MG63 (cell line): ENCODE measurements around the gene EEF2K. TPM values are rescaled to one million over a fixed set of nuclear protein-coding genes. Genes with fewer than 3 reads are reported as not detected.

ENCODE experiments used
- DNase-seq: peaks from one replicate; pipeline ENCODE4 v3.0.0-alpha.2; 2020
- H3K27me3 ChIP-seq: fragments of 250-450 bp; sonication (Bioruptor Pico); 2 replicates; pipeline ENCODE4 v1.5.1; 2020; ENCODE audit warnings: mild to moderate bottlenecking, moderate library complexity
- H3K36me3 ChIP-seq: fragments of 250-450 bp; sonication (Bioruptor Pico); 2 replicates; pipeline ENCODE4 v1.5.1; 2020; ENCODE audit warnings: mild to moderate bottlenecking, moderate library complexity
- H3K4me3 ChIP-seq: fragments of 250-450 bp; sonication (Bioruptor Pico); 2 replicates; pipeline ENCODE4 v1.5.1; 2020; ENCODE audit warnings: mild to moderate bottlenecking, moderate library complexity
- H3K9me3 ChIP-seq: fragments of 250-450 bp; sonication (Bioruptor Pico); 2 replicates; pipeline ENCODE4 v1.5.1; 2020; ENCODE audit warnings: mild to moderate bottlenecking, moderate library complexity
- total RNA-seq: library from RNA; depleted of rRNA; stranded (reverse); fragments of >200 nt; shearing (Covaris generic); gene quantifications from 2 replicates; pipeline ENCODE4 v1.2.3, GENCODE V29; 2014; ENCODE audit warnings: low replicate concordance

Gene EEF2K
- total RNA-seq, 1 experiment from 2014 or later: 27.1 TPM

- Histone ChIP-seq H3K9me3 (no peaks in the 10 kb centered on the region), H3K27me3 (no peaks in the 10 kb centered on the region), H3K36me3 (peaks cover 81% of the 10 kb centered on the region), H3K4me3 (no peak overlapping the region)
- no peak for DNase-seq
These were observed 105.4 kb downstream of the EEF2K start for GRCh38 chr16:22311520-22311919.

GRCh38 chr16:22312897-22313781, 107.1 kb downstream of the EEF2K start:
- H3K27me3 ChIP-seq: no peaks in the 10 kb centered on the region
- H3K36me3 ChIP-seq: peaks cover 81% of the 10 kb centered on the region
- H3K4me3 ChIP-seq: no peak overlapping the region
- no peak for DNase-seq
- H3K9me3 ChIP-seq: no peaks in the 10 kb centered on the region

- Histone ChIP-seq H3K9me3 (no peaks in the 10 kb centered on the region), H3K27me3 (no peaks in the 10 kb centered on the region), H3K4me3 (no peak overlapping the region), H3K36me3 (peaks cover 81% of the 10 kb centered on the region)
- DNase-seq: no peak
These were observed 107.9 kb downstream of the EEF2K start for GRCh38 chr16:22313876-22314470.

- H3K4me3 ChIP-seq: no peak overlapping the region
- no peak for DNase-seq
- no peaks in the 10 kb centered on the region for H3K9me3 ChIP-seq
- peaks cover 81% of the 10 kb centered on the region for H3K36me3 ChIP-seq
- H3K27me3 ChIP-seq: no peaks in the 10 kb centered on the region
These were observed 108.9 kb downstream of the EEF2K start for GRCh38 chr16:22314661-22315626.

GRCh38 chr16:22315979-22316378, 109.9 kb downstream of the EEF2K start:
- Histone ChIP-seq H3K9me3 (no peaks in the 10 kb centered on the region), H3K27me3 (no peaks in the 10 kb centered on the region), H3K4me3 (no peak overlapping the region), H3K36me3 (peaks cover 85% of the 10 kb centered on the region)
- DNase-seq: no peak

- DNase-seq: no peak
- Histone ChIP-seq H3K9me3 (no peaks in the 10 kb centered on the region), H3K4me3 (no peak overlapping the region), H3K36me3 (peaks cover 87% of the 10 kb centered on the region), H3K27me3 (no peaks in the 10 kb centered on the region)
These were observed 110.3 kb downstream of the EEF2K start for GRCh38 chr16:22316411-22316811.

GRCh38 chr16:22317001-22317530, 111.0 kb downstream of the EEF2K start:
- Histone ChIP-seq H3K36me3 (peaks cover 87% of the 10 kb centered on the region), H3K9me3 (no peaks in the 10 kb centered on the region), H3K4me3 (no peak overlapping the region), H3K27me3 (no peaks in the 10 kb centered on the region)
- DNase-seq: no peak

GRCh38 chr16:22317625-22318024, 111.5 kb downstream of the EEF2K start:
- peaks cover 88% of the 10 kb centered on the region for H3K36me3 ChIP-seq

GRCh38 chr16:22318690-22319358, 112.7 kb downstream of the EEF2K start:
- H3K27me3 ChIP-seq: no peaks in the 10 kb centered on the region
- no peaks in the 10 kb centered on the region for H3K9me3 ChIP-seq
- DNase-seq: peak; percentile 43
- peaks cover 92% of the 10 kb centered on the region for H3K36me3 ChIP-seq
- H3K4me3 ChIP-seq: no peak overlapping the region

More at GRCh38 chr16:22317625-22318024, 111.5 kb downstream of the EEF2K start:
- H3K9me3 ChIP-seq: no peaks in the 10 kb centered on the region
- H3K27me3 ChIP-seq: no peaks in the 10 kb centered on the region
- DNase-seq: no peak
- H3K4me3 ChIP-seq: no peak overlapping the region

GRCh38 chr16:22320572-22321339, 114.7 kb downstream of the EEF2K start:
- H3K36me3 ChIP-seq: peaks cover 95% of the 10 kb centered on the region
- DNase-seq: no peak
- no peaks in the 10 kb centered on the region for H3K9me3 ChIP-seq
- H3K4me3 ChIP-seq: no peak overlapping the region
- no peaks in the 10 kb centered on the region for H3K27me3 ChIP-seq

GRCh38 chr16:22321340-22322001, 115.4 kb downstream of the EEF2K start:
- Histone ChIP-seq H3K4me3 (no peak overlapping the region), H3K36me3 (peaks cover 93% of the 10 kb centered on the region), H3K9me3 (no peaks in the 10 kb centered on the region), H3K27me3 (no peaks in the 10 kb centered on the region)
- peak; percentile 34 for DNase-seq

GRCh38 chr16:22322021-22322471, 116.0 kb downstream of the EEF2K start:
- peaks cover 93% of the 10 kb centered on the region for H3K36me3 ChIP-seq
- no peaks in the 10 kb centered on the region for H3K27me3 ChIP-seq
- DNase-seq: no peak
- no peak overlapping the region for H3K4me3 ChIP-seq
- no peaks in the 10 kb centered on the region for H3K9me3 ChIP-seq

GRCh38 chr16:22322741-22323140, 116.7 kb downstream of the EEF2K start:
- no peak for DNase-seq
- Histone ChIP-seq H3K9me3 (no peaks in the 10 kb centered on the region), H3K27me3 (no peaks in the 10 kb centered on the region), H3K4me3 (no peak overlapping the region), H3K36me3 (peaks cover 95% of the 10 kb centered on the region)

- Histone ChIP-seq H3K27me3 (no peaks in the 10 kb centered on the region), H3K9me3 (no peaks in the 10 kb centered on the region), H3K36me3 (peaks cover 95% of the 10 kb centered on the region), H3K4me3 (no peak overlapping the region)
- DNase-seq: no peak
These were observed 117.3 kb downstream of the EEF2K start for GRCh38 chr16:22323173-22323958.
